Measurements from ENCODE around the gene FADS3. TPM values are rescaled to one million over a fixed set of nuclear protein-coding genes. Genes with fewer than 3 reads are reported as not detected.

Gene FADS3
- total RNA-seq, 1 donor from 2014 or later, result 13.6 TPM

GRCh38 chr11:61838921-61839320, 52.4 kb downstream of the FADS3 start:
- peaks cover 39% of the 10 kb centered on the region for H3K4me1 Mint-ChIP-seq
- DNase-seq (ENCODE audit: low read depth, low spot score), result no peak
- peak overlapping the region; percentile 78 for H3K27ac Mint-ChIP-seq (ENCODE audit: unreplicated experiment)
- no peaks in the 10 kb centered on the region for H3K9me3 Mint-ChIP-seq
- peaks cover 37% of the 10 kb centered on the region for H3K36me3 Mint-ChIP-seq (ENCODE audit: low read depth)
- peak overlapping the region; percentile 28 for H3K4me3 Mint-ChIP-seq
- no peaks in the 10 kb centered on the region for H3K27me3 Mint-ChIP-seq (ENCODE audit: low read depth)
- TF ChIP-seq CTCF (conservative IDR thresholded peaks at IDR 0.05), result no peak

DNA sequence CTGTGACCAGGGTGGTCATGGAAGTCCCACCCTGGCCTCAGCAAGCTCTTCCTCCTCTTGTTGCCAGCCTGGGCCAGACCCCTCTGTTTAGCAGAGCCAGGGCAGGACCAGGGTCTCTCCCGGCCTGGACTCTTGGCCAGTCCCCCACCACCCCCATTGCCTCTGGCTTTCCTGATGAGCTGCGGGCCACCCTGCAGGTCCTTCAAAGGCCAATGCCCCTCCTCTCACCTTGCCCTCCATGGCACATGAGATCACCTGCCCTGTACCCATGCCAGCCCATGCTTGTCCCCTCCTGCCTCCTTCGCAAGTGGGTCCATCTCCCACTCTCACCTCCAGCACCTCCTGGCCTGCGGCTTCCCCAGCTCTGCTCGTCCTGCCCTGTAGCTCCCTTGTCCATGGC, 52.8 kb downstream of the FADS3 start:
- Mint-ChIP-seq H3K27ac (ENCODE audit: unreplicated experiment) (peak overlapping the region; percentile 78), H3K27me3 (ENCODE audit: low read depth) (no peaks in the 10 kb centered on the region), H3K4me3 (peak overlapping the region; percentile 28), H3K4me1 (peaks cover 44% of the 10 kb centered on the region), H3K9me3 (no peaks in the 10 kb centered on the region), H3K36me3 (ENCODE audit: low read depth) (peaks cover 41% of the 10 kb centered on the region)
- TF ChIP-seq CTCF (conservative IDR thresholded peaks at IDR 0.05), result no peak
- DNase-seq (ENCODE audit: low read depth, low spot score), result no peak

DNA sequence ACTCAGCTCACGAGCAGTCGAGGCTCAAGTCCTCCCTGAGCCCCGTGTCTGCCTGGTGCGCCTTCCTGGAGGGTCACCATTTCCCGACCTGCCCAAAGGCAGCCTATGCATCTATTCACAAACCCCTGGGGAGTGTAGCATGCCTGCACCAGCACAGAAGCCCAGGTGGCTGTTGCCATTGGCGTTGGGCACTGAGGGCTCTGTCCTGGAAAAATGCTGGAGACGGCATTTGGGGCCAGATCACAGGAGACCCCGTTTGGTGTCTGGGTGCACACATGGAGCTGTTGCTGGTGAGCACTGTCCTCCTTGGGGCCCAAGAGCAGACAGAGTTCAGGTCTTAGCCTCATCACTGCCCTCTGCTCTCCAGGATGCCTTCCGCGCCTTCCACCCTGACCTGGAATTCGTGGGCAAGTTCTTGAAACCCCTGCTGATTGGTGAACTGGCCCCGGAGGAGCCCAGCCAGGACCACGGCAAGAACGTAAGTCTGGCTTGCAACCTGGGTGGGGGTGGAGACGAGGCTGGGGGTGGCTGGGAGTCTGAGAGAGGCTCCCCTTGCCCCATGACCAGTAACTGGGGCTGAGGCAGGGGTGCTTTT, 53.8 kb downstream of the FADS3 start:
- Mint-ChIP-seq H3K36me3 (ENCODE audit: low read depth) (peaks cover 42% of the 10 kb centered on the region), H3K9me3 (no peaks in the 10 kb centered on the region), H3K27ac (ENCODE audit: unreplicated experiment) (no peak overlapping the region), H3K4me3 (no peak overlapping the region), H3K4me1 (peaks cover 51% of the 10 kb centered on the region), H3K27me3 (ENCODE audit: low read depth) (no peaks in the 10 kb centered on the region)
- no peak for TF ChIP-seq CTCF (conservative IDR thresholded peaks at IDR 0.05)
- DNase-seq (ENCODE audit: low read depth, low spot score), result no peak

- DNase-seq (ENCODE audit: low read depth, low spot score), result no peak
- no peak for TF ChIP-seq CTCF (conservative IDR thresholded peaks at IDR 0.05)
- Mint-ChIP-seq H3K4me1 (peaks cover 56% of the 10 kb centered on the region), H3K9me3 (no peaks in the 10 kb centered on the region), H3K27me3 (ENCODE audit: low read depth) (no peaks in the 10 kb centered on the region), H3K36me3 (ENCODE audit: low read depth) (peaks cover 32% of the 10 kb centered on the region), H3K27ac (ENCODE audit: unreplicated experiment) (no peak overlapping the region), H3K4me3 (peak overlapping the region; percentile 11)
These were observed 55.2 kb downstream of the FADS3 start for GRCh38 chr11:61836193-61836592.

- no peak for TF ChIP-seq CTCF (conservative IDR thresholded peaks at IDR 0.05)
- H3K9me3 Mint-ChIP-seq, result no peaks in the 10 kb centered on the region
- DNase-seq (ENCODE audit: low read depth, low spot score), result peak; percentile 48
- peak overlapping the region; percentile 89 for H3K4me3 Mint-ChIP-seq
- peak overlapping the region; percentile 98 for H3K27ac Mint-ChIP-seq (ENCODE audit: unreplicated experiment)
- H3K36me3 Mint-ChIP-seq (ENCODE audit: low read depth), result peaks cover 24% of the 10 kb centered on the region
- peaks cover 71% of the 10 kb centered on the region for H3K4me1 Mint-ChIP-seq
- H3K27me3 Mint-ChIP-seq (ENCODE audit: low read depth), result no peaks in the 10 kb centered on the region
These were observed 56.9 kb downstream of the FADS3 start for GRCh38 chr11:61834278-61835048.
